CD4-positive, alpha-beta T cell treated with Interleukin-2 at 100 ng/mL for 4 hours (primary cell): ENCODE results near the gene MED26.

Experiments
- DNase-seq: peaks from one replicate; pipeline ENCODE4 v3.0.0-alpha.2; 2020; ENCODE audit warnings: low spot score

The MED26 gene

GRCh38 chr19:16588824-16589577, 39.0 kb downstream of the MED26 start:
- DNase-seq, result no peak

DNA sequence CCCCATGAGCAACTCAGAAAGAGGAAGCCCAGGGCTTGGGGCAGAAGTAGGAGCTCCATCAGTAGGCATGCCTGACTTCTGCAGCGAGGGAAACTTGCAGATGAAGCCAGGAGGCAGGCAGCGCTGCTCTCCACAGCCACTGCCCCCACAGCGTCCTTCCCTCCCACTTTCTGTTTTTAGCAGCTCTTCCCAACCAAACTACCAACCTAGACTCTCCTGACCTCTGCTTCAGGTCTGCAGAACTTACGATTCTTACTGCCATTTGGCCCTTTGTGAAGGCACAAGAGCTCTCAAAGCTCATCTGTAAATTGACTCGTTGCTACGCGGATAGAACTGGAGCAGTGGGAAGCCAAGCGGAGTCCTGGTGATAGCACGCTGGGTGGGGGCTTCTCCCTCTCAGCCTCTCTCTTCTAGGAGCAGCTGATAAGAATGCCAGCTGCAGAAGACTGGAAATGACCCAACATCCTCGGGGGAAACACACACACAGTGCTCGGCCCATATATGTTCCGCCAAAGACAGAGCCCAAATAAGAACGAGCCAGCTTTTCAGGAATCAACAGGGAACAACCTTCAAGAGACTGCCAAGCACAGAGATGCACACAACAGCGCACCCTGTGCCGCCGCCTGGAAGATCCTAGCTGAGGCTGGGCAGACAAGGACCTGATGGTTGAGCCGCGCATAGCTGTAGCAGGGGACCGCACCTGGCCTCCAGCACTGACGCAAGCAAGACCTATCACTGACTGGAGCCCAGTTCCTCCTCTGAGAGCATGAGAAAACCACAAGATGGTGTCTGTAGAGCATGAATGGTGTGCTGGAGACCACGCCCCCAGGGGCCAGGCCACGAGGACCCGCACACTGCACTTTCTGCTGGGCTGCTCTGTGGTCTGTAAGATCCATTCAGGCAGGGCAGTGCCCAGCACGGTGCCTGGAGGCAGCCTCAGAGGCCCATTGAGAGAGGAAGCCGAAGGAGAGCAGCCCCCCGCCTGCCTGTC, 39.9 kb downstream of the MED26 start:
- peak; percentile 56 for DNase-seq

- peak; percentile 76 for DNase-seq
Observed at GRCh38 chr19:16586991-16587832, 40.8 kb downstream of the MED26 start.

GRCh38 chr19:16586477-16586871, 41.5 kb downstream of the MED26 start:
- DNase-seq, result no peak

DNA sequence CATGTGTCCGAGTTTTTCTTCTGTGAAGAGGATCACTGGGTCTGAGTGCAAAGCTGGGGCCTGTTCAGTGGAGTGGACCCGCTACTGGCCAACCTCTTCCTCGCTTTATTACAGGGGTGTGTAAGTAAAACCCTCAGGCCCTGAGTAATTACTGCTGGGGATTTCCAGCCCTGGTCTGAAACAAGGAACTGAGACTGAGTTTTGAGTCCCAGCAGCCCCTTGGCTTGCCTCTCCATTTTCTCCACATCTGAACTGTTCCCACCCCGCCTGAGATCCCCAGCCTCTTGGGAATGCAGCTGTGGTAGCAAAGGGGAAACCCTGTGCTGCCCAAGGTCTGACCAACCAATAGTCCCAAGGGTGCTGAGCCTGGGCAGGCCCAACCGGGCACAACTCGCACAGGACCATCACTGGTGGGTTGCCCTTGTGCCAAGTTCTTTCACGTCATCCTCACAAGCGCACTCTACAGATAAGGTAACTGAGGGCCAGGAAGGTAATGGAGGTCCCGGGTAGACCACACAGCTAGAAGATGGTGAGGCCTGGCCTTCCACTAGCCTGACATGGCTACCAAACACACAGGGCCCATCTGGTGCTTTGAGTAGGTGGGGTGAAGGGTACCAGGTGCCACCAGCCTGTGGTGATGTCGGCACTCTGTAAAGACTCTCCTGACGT, 42.1 kb downstream of the MED26 start:
- peak; percentile 61 for DNase-seq

- no peak for DNase-seq
Observed at GRCh38 chr19:16585094-16585801, 42.8 kb downstream of the MED26 start.

DNA sequence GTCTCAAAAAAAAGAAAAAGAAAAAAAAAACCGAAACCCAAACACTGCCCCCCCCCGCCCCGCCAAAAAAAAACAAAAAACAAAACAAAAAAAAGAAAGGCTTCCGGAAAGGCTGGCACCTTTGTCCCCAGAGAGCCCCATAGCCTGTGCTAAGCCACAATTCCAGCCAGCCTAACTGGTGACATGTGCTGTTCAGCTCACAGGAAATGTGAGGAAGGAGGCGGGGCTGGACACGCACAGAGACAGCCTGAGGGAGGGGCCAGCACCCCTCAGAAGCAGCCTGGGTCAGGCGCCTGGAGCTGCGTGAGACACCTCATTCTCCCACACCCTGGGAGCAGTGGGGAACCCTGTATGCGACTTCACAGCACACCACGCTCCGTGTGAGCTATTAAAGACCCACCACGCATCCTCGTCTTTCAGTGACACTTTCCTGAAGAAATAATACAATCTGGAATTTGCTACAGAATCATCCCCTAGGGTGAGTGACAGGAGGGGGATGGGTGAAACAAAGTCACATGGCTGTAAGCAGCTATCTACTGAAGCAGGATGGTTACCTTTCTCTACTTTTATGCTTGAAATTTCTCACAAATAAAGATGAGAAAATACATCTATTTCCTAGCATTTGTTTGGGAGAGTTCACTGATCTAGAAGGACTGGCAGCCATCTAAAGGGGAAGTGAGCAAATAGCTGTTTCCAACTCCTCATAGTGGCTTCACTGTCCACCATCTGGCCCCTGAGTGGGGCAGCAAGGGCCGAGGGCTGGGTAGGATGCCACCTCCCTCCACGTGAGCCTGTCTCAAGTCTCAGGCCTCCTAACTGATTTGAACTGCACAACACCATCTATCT, 43.5 kb downstream of the MED26 start:
- peak; percentile 94 for DNase-seq

GRCh38 chr19:16582486-16583261, 45.3 kb downstream of the MED26 start:
- no peak for DNase-seq

GRCh38 chr19:16581971-16582343, 46.0 kb downstream of the MED26 start:
- no peak for DNase-seq

DNA sequence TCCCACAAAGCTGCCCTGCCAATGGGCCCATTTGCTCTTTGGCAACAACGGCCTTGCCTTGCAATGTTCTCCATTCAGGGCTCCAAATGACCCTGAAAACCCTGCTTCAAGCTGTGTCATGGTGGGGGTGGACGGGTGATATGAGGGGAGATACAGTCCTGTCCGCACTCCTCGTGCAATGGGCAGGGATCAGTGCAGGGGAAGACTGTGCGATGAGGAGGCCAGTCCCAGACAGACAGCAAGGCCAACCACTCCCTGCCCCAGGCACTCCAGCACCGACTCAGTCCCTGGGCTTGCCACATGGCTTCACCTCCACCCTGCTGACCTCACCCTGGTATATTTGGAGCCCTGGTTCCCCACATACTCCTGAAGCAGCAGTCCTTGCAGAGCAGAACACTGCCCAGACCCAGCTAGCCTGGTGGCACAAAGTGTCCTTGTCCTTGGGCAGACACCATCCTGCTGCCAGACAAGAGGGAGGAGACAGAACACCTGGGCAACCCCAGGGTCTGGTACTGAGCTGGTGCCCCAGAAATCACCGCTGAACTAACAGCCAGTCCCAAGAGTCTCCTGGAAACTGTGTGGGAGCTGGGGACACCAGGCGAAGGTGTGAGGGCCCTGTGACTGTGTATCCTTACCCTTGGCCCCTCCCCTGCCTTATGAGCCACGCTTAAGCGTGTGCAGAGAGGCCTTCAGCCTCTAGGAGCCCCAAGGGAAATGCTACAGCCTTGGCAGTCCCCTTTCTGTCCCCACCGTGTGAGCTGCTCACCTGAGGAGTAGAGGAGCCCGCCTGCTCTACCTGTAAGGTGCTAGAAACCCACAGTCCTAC, 46.6 kb downstream of the MED26 start:
- DNase-seq, result no peak

DNA sequence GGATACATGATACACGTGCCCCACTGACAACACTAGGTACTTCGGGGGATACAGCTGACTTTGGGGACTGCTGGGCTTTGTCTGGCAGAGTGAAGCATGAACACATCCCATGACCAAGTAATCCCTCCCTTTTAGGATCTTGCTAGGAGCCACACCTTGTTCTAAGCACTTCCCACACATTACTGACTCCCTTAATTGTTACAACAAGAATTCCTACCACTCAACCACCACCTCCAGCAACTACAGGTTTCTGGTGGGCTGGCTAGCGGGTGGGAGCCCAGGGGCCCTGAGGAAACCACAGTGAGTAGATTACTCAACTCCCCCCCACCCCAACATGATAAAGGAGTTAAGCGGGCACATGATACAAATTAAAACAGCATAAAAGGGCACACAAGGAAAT, 48.6 kb downstream of the MED26 start:
- DNase-seq, result no peak

DNA sequence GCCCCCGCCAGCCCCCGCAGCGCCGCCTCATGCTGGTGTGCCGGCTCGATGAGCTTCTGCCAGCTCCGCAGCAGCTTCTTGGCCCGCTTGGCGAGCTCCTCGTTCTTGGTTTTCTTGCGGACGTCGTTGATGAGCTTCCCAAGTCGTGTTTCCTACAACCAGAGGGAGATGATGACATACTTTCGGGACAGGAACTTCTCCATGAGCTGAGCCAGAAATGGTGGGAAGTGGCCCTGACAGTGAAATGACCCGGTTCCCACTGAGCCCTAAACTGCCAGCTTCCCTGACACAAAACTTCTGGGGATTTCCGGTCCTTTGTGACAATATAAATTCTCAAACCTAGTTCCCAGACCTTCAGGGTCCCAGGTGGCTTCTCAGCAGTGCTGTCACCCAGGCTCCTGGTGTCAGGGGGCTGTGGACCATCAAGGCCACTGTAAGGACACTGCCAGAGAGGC, 50.4 kb downstream of the MED26 start:
- no peak for DNase-seq

DNA sequence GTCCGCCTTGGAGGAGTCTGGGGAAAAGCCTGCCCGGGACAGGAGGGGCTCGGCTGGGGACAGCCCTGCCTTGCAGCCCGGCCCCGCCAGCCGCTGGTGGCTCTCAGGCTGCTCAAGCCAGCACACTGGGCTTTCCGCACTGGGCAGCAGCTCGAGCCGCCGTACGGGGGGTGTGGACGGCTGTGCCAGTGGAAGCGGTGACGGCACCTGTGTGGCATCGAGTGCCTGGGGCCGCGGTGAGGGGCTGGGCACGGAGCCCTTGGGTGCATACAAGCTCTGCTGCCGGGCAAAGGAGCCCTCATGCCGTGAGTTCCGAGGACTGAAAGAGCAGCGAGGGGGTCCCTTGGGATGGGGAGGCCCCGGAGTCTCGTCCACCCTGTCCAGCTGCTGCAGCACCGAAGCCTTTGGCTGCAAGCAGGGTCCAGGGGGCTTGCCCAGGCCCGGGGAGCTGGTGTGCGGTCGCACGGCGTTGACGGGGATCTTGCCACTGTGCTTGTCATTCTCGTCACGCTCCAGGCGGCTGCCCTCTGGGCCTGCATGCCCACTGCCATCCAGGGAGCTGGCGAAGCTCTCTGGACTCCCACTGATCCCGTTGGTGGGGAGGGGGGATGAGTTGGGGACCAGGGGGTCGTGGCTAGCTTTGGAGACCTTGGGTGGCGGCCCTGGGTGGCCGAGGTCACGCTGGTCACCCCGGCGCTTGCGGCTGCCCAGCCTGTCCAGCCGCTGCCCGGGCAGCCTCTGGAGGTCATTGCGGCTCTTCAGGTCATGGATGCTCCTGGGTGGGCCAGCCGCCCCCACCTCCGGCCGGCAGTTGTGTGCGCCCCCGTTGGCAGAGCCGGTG, 51.1 kb downstream of the MED26 start:
- no peak for DNase-seq

- no peak for DNase-seq
Observed at GRCh38 chr19:16575861-16576689, 51.9 kb downstream of the MED26 start.

- DNase-seq, result no peak
Observed at GRCh38 chr19:16575282-16575681, 52.7 kb downstream of the MED26 start.

GRCh38 chr19:16573925-16574324, 54.1 kb downstream of the MED26 start:
- DNase-seq, result no peak
